Uterus (tissue), 4 donors: Measurements from ENCODE around the gene CCNL2. TPM values are rescaled to one million over a fixed set of nuclear protein-coding genes. Genes with fewer than 3 reads are reported as not detected.
A peak's percentile ranks its signal among the peaks of the same experiment; 100 is the strongest.
"Not testable (repeated sequence)": the region's sequence is repeated elsewhere in the genome, so short reads cannot be mapped to it uniquely, and the experiment has no call there.

Source experiments
- DNase-seq, 2 donors: peaks; one replicate each; pipeline ENCODE4 v3.0.0-alpha.2; 2019 to 2020
- H3K27ac ChIP-seq, 2 donors: fragments of 200-600 bp; sonication (generic); 1 replicate in 1 of 2; 2 replicates in 1 of 2; pipeline ENCODE4 v1.5.1; 2016 to 2018
- H3K27me3 ChIP-seq, 2 donors: fragments of 200-600 bp; sonication (generic); one replicate each; pipeline ENCODE4 v1.5.1; 2018 to 2019; ENCODE audit warnings: control low read depth in 1 of 2
- H3K36me3 ChIP-seq, 2 donors: fragments of 200-600 bp; sonication (generic); one replicate each; pipeline ENCODE4 v1.5.1; 2019; ENCODE audit warnings: control low read depth in 1 of 2
- H3K4me1 ChIP-seq, 2 donors: fragments of 200-600 bp; sonication (generic); one replicate each; pipeline ENCODE4 v1.5.1; 2018 to 2019; ENCODE audit warnings: control low read depth in 1 of 2
- H3K4me3 ChIP-seq, 2 donors: fragments of 200-600 bp; sonication (generic); 1 replicate in 1 of 2; 2 replicates in 1 of 2; pipeline ENCODE4 v1.5.1; 2018 to 2019; ENCODE audit warnings: mild to moderate bottlenecking in 1 of 2
- H3K9me3 ChIP-seq, 2 donors: fragments of 200-600 bp; sonication (generic); one replicate each; pipeline ENCODE4 v1.5.1; 2019; ENCODE audit warnings: control low read depth in 1 of 2
- POLR2A ChIP-seq, 2 donors: fragments of 450-650 bp; IDR thresholded peaks; one replicate each; pipeline ENCODE4 v1.6.1; 2016; ENCODE audit warnings: antibody characterized with exemption in 2 of 2, mild to moderate bottlenecking in 1 of 2, moderate library complexity in 1 of 2
- intact Hi-C: fragments of 100-400 bp; cut with DNase I; formaldehyde crosslinking; loops from one replicate; pipeline ENCODE4 v1.15.1; 2023; ENCODE audit warnings: low total_unique reads
- total RNA-seq, 4 donors: library from RNA; depleted of rRNA in 3 of 4; stranded (reverse); fragments of >200 nt in 3 of 4; gene quantifications; one replicate each; pipeline versions ENCODE4 v1.1.0 to v1.2.4, GENCODE V29; 2014 to 2023
- TF ChIP-seq, protein P1 (sequence below), 4 experiments: fragments of 200-600 bp in 2 of 4; fragments of 450-650 bp in 2 of 4; sonication (generic) in 2 of 4; IDR thresholded peaks; one replicate each; pipeline ENCODE4 v1.5.1; 2016 to 2019; ENCODE audit warnings: antibody characterized with exemption in 4 of 4, mild to moderate bottlenecking in 2 of 4, moderate library complexity in 1 of 4
- donor health status: DM: yes; HTN: yes; CAD: no.

Gene CCNL2
- total RNA-seq, 4 donors from 2014 or later: 207 to 351 (median 281) TPM

- H3K4me1 ChIP-seq: peaks cover 9 to 58% of the 10 kb centered on the region in 2 donors
- intact Hi-C loops: no loop called here
- no peaks in the 10 kb centered on the region for H3K27me3 ChIP-seq
- peak overlapping the region; percentile 95 to 98 for H3K27ac ChIP-seq
- H3K9me3 ChIP-seq: no peaks in the 10 kb centered on the region
- peak; percentile 60 to 63 for DNase-seq
- H3K36me3 ChIP-seq: no peaks in the 10 kb centered on the region
- no peak overlapping the region for H3K4me3 ChIP-seq
- peak in 1 of 2 donors; percentile 18 for TF ChIP-seq POLR2A (IDR thresholded peaks at IDR 0.05)
- TF ChIP-seq, protein P1, sequence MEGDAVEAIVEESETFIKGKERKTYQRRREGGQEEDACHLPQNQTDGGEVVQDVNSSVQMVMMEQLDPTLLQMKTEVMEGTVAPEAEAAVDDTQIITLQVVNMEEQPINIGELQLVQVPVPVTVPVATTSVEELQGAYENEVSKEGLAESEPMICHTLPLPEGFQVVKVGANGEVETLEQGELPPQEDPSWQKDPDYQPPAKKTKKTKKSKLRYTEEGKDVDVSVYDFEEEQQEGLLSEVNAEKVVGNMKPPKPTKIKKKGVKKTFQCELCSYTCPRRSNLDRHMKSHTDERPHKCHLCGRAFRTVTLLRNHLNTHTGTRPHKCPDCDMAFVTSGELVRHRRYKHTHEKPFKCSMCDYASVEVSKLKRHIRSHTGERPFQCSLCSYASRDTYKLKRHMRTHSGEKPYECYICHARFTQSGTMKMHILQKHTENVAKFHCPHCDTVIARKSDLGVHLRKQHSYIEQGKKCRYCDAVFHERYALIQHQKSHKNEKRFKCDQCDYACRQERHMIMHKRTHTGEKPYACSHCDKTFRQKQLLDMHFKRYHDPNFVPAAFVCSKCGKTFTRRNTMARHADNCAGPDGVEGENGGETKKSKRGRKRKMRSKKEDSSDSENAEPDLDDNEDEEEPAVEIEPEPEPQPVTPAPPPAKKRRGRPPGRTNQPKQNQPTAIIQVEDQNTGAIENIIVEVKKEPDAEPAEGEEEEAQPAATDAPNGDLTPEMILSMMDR (IDR thresholded peaks at IDR 0.05): no peak
These were observed 32.7 kb upstream of the CCNL2 start for GRCh38 chr1:1431845-1432273.

- Histone ChIP-seq H3K27ac (peak overlapping the region; percentile 95 to 98), H3K4me3 (no peak overlapping the region), H3K36me3 (no peaks in the 10 kb centered on the region), H3K9me3 (no peaks in the 10 kb centered on the region), H3K27me3 (no peaks in the 10 kb centered on the region), H3K4me1 (peaks cover 9 to 52% of the 10 kb centered on the region in 2 donors)
- no peak for DNase-seq
- TF ChIP-seq POLR2A (IDR thresholded peaks at IDR 0.05): no peak
- TF ChIP-seq, protein P1 (IDR thresholded peaks at IDR 0.05): no peak
- intact Hi-C loops: no loop called here
These were observed 32.1 kb upstream of the CCNL2 start for GRCh38 chr1:1430992-1431844.

DNA sequence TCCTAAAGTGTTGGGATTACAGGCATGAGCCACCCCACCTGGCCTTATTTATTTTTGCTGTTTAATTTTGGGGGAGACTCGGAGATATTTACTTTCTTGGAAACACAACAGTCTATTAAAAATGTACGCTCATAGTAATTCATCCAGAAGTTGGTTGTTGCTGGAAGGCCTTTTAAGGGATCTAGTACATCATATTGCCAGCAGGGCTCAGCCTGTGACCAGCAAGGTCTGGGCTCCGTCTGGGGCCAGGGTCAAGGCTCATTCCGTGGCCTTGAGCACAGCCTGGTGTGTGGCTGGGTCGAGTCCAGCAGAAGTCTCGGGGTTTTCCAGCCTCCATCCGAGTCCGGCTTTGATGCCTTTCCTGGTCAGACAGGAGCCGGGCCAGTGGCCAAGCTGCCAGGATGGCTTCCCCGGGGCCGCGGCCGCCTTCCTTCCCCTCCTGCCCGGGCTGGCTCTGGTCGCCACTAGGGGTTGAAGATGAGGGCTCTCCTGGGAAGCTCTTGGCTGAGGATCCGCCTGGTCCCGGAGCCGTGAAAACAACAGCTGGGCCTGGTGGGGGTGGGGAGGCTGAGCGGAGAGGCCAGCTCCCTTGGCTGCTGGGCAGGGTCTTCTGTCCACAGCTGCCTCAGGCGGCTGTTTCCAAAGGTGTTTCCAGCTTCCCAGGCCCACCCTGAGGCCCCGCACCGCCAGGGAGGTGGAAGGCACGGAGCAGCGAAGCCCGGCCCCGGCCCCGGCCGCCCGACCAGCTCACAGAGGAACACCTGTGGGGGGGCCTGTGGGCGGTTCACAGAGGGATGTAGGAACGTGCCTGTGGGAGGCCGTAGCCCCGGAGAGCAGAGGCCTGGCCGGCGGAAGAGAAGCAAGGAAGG, 31.2 kb upstream of the CCNL2 start:
- no peaks in the 10 kb centered on the region for H3K27me3 ChIP-seq
- intact Hi-C loops: no loop called here

DNA sequence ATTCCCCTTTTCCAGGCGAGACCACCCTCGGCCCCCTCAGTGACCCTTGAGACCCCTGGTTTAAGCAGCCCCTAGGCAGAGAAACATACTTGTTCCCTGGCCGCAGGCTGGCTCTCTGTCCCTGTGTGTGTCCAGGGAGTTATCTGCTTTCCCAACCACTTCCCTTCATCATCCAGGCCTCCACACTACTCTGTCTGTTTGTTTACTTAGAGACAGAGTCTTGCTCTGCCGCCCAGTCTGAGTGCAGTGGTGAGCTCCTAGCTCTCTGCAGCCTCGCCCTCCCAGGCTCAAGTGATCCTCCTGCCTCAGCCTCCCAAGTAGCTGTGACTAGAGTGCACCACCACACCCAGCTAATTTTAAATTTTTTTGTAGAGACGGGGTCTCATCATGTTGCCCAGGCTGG, 30.5 kb upstream of the CCNL2 start:
- H3K36me3 ChIP-seq: no peaks in the 10 kb centered on the region
- no peak for DNase-seq
- intact Hi-C loops: no loop called here
- H3K27me3 ChIP-seq: no peaks in the 10 kb centered on the region
- H3K4me3 ChIP-seq: no peak overlapping the region
- peaks cover 9 to 38% of the 10 kb centered on the region in 2 donors for H3K4me1 ChIP-seq
- H3K9me3 ChIP-seq: no peaks in the 10 kb centered on the region
- TF ChIP-seq POLR2A (IDR thresholded peaks at IDR 0.05): no peak
- TF ChIP-seq, protein P1 (IDR thresholded peaks at IDR 0.05): no peak
- H3K27ac ChIP-seq: peak overlapping the region; percentile 95 to 98

More for the DNA sequence above, 31.2 kb upstream of the CCNL2 start:
- peak; percentile 80 to 87 for DNase-seq
- H3K4me1 ChIP-seq: peaks cover 9 to 45% of the 10 kb centered on the region in 2 donors
- H3K27ac ChIP-seq: peak overlapping the region; percentile 95 to 98
- H3K9me3 ChIP-seq: no peaks in the 10 kb centered on the region
- peak overlapping the region; percentile 6 to 10 for H3K4me3 ChIP-seq
- no peaks in the 10 kb centered on the region for H3K36me3 ChIP-seq
- peak in 1 of 2 donors; percentile 19 for TF ChIP-seq POLR2A (IDR thresholded peaks at IDR 0.05)
- TF ChIP-seq, protein P1 (IDR thresholded peaks at IDR 0.05): peak; percentile 22 to 41 (median 34)

GRCh38 chr1:1428967-1429366, 29.8 kb upstream of the CCNL2 start:
- H3K9me3 ChIP-seq, intact Hi-C loops, H3K27me3 ChIP-seq, H3K36me3 ChIP-seq, H3K4me3 ChIP-seq, DNase-seq: not testable (repeated sequence)
- Histone ChIP-seq H3K4me1 (peaks cover 9 to 31% of the 10 kb centered on the region in 2 donors), H3K27ac (peak overlapping the region; percentile 95 to 98)
